CD4-positive, alpha-beta memory T cell (primary cell): ENCODE data around the gene KLF13. TPM values are rescaled to one million over a fixed set of nuclear protein-coding genes. Genes with fewer than 3 reads are reported as not detected.

Experiments used
- CTCF ChIA-PET: fragments of 350-600 bp; sonication (Branson Sonifier 250); formaldehyde crosslinking; loops from one replicate; lab custom pipeline; 2021; ENCODE audit warnings: inconsistent platforms; ENCODE audit not compliant: partially characterized antibody; lab: Charles Lee
- POLR2A ChIA-PET: fragments of 350-600 bp; sonication (Branson Sonifier 250); formaldehyde crosslinking; loops from one replicate; lab custom pipeline; 2021; ENCODE audit not compliant: partially characterized antibody; lab: Charles Lee
- DNase-seq, 5 donors: peaks; one replicate each; pipeline versions ENCODE4 v3.0.0 to v3.0.0-alpha.2; 2020 to 2022; ENCODE audit warnings: mixed read lengths in 1 of 5
- H3K27ac ChIP-seq: one replicate; pipeline ENCODE4 v1.7.0; 2013; ENCODE audit warnings: low read depth, low read length
- H3K27me3 ChIP-seq: 2 replicates; pipeline ENCODE4 v1.7.0; 2013; ENCODE audit warnings: mild to moderate bottlenecking, low read length, moderate library complexity; ENCODE audit not compliant: insufficient read depth
- H3K36me3 ChIP-seq: 2 replicates; pipeline ENCODE4 v1.7.0; 2013; ENCODE audit warnings: mild to moderate bottlenecking, low read length, moderate library complexity; ENCODE audit not compliant: insufficient read depth
- H3K4me1 ChIP-seq: 2 replicates; pipeline ENCODE4 v1.7.0; 2013; ENCODE audit warnings: mild to moderate bottlenecking, low read length, moderate library complexity; ENCODE audit not compliant: insufficient read depth
- H3K4me3 ChIP-seq, 2 donors: one replicate each; pipeline ENCODE4 v1.7.0; 2013; ENCODE audit warnings: low read length in 2 of 2, mild to moderate bottlenecking in 1 of 2
- H3K9me3 ChIP-seq, 2 donors: one replicate each; pipeline ENCODE4 v1.7.0; 2013; ENCODE audit warnings: low read length in 2 of 2, control low read depth in 1 of 2; ENCODE audit not compliant: control insufficient read depth in 1 of 2
- H3K27ac Mint-ChIP-seq, 7 donors: one replicate each; pipeline ENCODE4 v1.8.0; 2020 to 2021; ENCODE audit warnings: mixed read lengths in 7 of 7, mild to moderate bottlenecking in 6 of 7, inconsistent platforms in 3 of 7, moderate library complexity in 3 of 7
- H3K27me3 Mint-ChIP-seq, 2 donors: one replicate each; pipeline ENCODE4 v1.8.0; 2020 to 2021; ENCODE audit warnings: mixed read lengths in 2 of 2
- H3K36me3 Mint-ChIP-seq, 2 donors: one replicate each; pipeline ENCODE4 v1.8.0; 2020 to 2021; ENCODE audit warnings: mixed read lengths in 2 of 2, inconsistent platforms in 1 of 2, mild to moderate bottlenecking in 1 of 2
- H3K4me1 Mint-ChIP-seq, 4 donors: one replicate each; pipeline ENCODE4 v1.8.0; 2020 to 2021; ENCODE audit warnings: mixed read lengths in 4 of 4, mild to moderate bottlenecking in 1 of 4
- H3K4me3 Mint-ChIP-seq, 8 donors: one replicate each; pipeline ENCODE4 v1.8.0; 2020 to 2021; ENCODE audit warnings: mixed read lengths in 8 of 8, mild to moderate bottlenecking in 7 of 8, moderate library complexity in 6 of 8, inconsistent platforms in 3 of 8
- H3K9me3 Mint-ChIP-seq, 8 donors: one replicate each; pipeline ENCODE4 v1.8.0; 2020 to 2021; ENCODE audit warnings: mixed read lengths in 8 of 8, mild to moderate bottlenecking in 5 of 8, inconsistent platforms in 3 of 8, moderate library complexity in 1 of 8
- intact Hi-C: fragments of 100-400 bp; cut with micrococcal nuclease; formaldehyde crosslinking; loops from one replicate; pipeline ENCODE4 v1.15.1; 2023
- polyA plus RNA-seq, 2 donors: library from polyadenylated mRNA; unstranded; fragments of 300-500 nt; fragmentation: Illumina TruSeq; gene quantifications; one replicate each; pipeline ENCODE4 v1.2.3, GENCODE V29; 2021
- total RNA-seq, 2 experiments: library from RNA; stranded (reverse); gene quantifications; one replicate each; pipeline ENCODE4 v1.2.3, GENCODE V29; 2021

The KLF13 gene
- total and polyA plus RNA-seq, 4 experiments from 2014 or later, result 22.0 to 202 (median 139) TPM

GRCh38 chr15:31309893-31310606 lies 16.6 kb upstream of the KLF13 start:
- Histone ChIP-seq H3K4me1 (peaks cover 6% of the 10 kb centered on the region), H3K27me3 (no peaks in the 10 kb centered on the region), H3K9me3 (no peaks in the 10 kb centered on the region), H3K36me3 (no peaks in the 10 kb centered on the region), H3K27ac (no peak overlapping the region), H3K4me3 (no peak overlapping the region)
- intact Hi-C loops, result no loop called here
- no peak for DNase-seq
- CTCF ChIA-PET, result interaction anchor here (1.6 kb wide), 1 partner anchor 14 kb away, joined by 3 read pairs; no protein-coding TSS in a partner anchor
- Mint-ChIP-seq H3K36me3 (no peaks in the 10 kb centered on the region), H3K27me3 (peaks cover 0 to 7% of the 10 kb centered on the region in 2 donors), H3K9me3 (peaks cover 0 to 10% (median 1%) of the 10 kb centered on the region in 8 donors), H3K27ac (peak overlapping the region in 1 of 7 donors; percentile 29), H3K4me3 (no peak overlapping the region), H3K4me1 (peaks cover 9 to 14% (median 11%) of the 10 kb centered on the region in 4 donors)
- POLR2A ChIA-PET, result interaction anchor here (0.6 to 1.6 kb wide), 3 partner anchors 15 to 125 kb away, joined by 3 to 8 read pairs (median 4); no protein-coding TSS in a partner anchor

GRCh38 chr15:31311735-31312619 lies 14.7 kb upstream of the KLF13 start:
- Mint-ChIP-seq H3K9me3 (peaks cover 0 to 10% (median 1%) of the 10 kb centered on the region in 8 donors), H3K4me1 (peaks cover 7 to 18% (median 11%) of the 10 kb centered on the region in 4 donors), H3K27ac (no peak overlapping the region), H3K4me3 (no peak overlapping the region), H3K27me3 (peaks cover 0 to 5% of the 10 kb centered on the region in 2 donors), H3K36me3 (no peaks in the 10 kb centered on the region)
- Histone ChIP-seq H3K4me1 (peaks cover 12% of the 10 kb centered on the region), H3K9me3 (no peaks in the 10 kb centered on the region), H3K4me3 (no peak overlapping the region), H3K27me3 (no peaks in the 10 kb centered on the region), H3K27ac (no peak overlapping the region), H3K36me3 (no peaks in the 10 kb centered on the region)
- CTCF ChIA-PET, result no interaction called here
- no peak for DNase-seq
- POLR2A ChIA-PET, result interaction anchor here (1.2 to 2.5 kb wide), 2 partner anchors 14 to 177 kb away, joined by 3 to 12 read pairs; partner anchors contain the start of gene KLF13
- intact Hi-C loops, result no loop called here

- POLR2A ChIA-PET, result interaction anchor here (0.9 to 2.5 kb wide), 3 partner anchors 10 to 69 kb away, joined by 4 to 12 read pairs (median 5); partner anchors contain the start of gene KLF13
- intact Hi-C loops, result no loop called here
- no peak for DNase-seq
Measured at GRCh38 chr15:31313223-31313622, 13.4 kb upstream of the KLF13 start.

GRCh38 chr15:31314380-31314779 lies 12.3 kb upstream of the KLF13 start:
- Histone ChIP-seq H3K27ac (no peak overlapping the region), H3K9me3 (no peaks in the 10 kb centered on the region), H3K27me3 (no peaks in the 10 kb centered on the region), H3K36me3 (no peaks in the 10 kb centered on the region), H3K4me1 (peaks cover 16% of the 10 kb centered on the region), H3K4me3 (no peak overlapping the region)
- DNase-seq, result no peak
- CTCF ChIA-PET, result interaction anchor here (1.3 to 1.6 kb wide), 2 partner anchors 11 to 19 kb away, joined by 3 to 5 read pairs; no protein-coding TSS in a partner anchor
- Mint-ChIP-seq H3K36me3 (no peaks in the 10 kb centered on the region), H3K27ac (no peak overlapping the region), H3K27me3 (no peaks in the 10 kb centered on the region), H3K4me1 (peaks cover 9 to 25% (median 16%) of the 10 kb centered on the region in 4 donors), H3K4me3 (no peak overlapping the region), H3K9me3 (peaks cover 0 to 10% (median 1%) of the 10 kb centered on the region in 8 donors)
- POLR2A ChIA-PET, result interaction anchor here (0.9 to 4.1 kb wide), 3 partner anchors 11 to 174 kb away, joined by 3 to 22 read pairs (median 5); partner anchors contain the start of gene KLF13
- intact Hi-C loops, result no loop called here

More at GRCh38 chr15:31313223-31313622, 13.4 kb upstream of the KLF13 start:
- H3K4me3 ChIP-seq, result no peak overlapping the region
- peaks cover 16% of the 10 kb centered on the region for H3K4me1 ChIP-seq
- CTCF ChIA-PET, result interaction anchor here (0.6 to 1.6 kb wide), 4 partner anchors 10 to 160 kb away, joined by 3 to 5 read pairs (median 4); no protein-coding TSS in a partner anchor
- Mint-ChIP-seq H3K27me3 (no peaks in the 10 kb centered on the region), H3K27ac (no peak overlapping the region), H3K4me1 (peaks cover 8 to 21% (median 15%) of the 10 kb centered on the region in 4 donors), H3K9me3 (peaks cover 0 to 10% (median 1%) of the 10 kb centered on the region in 8 donors), H3K4me3 (no peak overlapping the region), H3K36me3 (no peaks in the 10 kb centered on the region)
- H3K36me3 ChIP-seq, result no peaks in the 10 kb centered on the region
- no peak overlapping the region for H3K27ac ChIP-seq
- no peaks in the 10 kb centered on the region for H3K9me3 ChIP-seq
- H3K27me3 ChIP-seq, result no peaks in the 10 kb centered on the region

GRCh38 chr15:31316135-31316795 lies 10.4 kb upstream of the KLF13 start:
- no peak for DNase-seq
- H3K4me1 ChIP-seq, result peaks cover 16% of the 10 kb centered on the region
- no peaks in the 10 kb centered on the region for H3K36me3 Mint-ChIP-seq
- no peaks in the 10 kb centered on the region for H3K9me3 ChIP-seq
- intact Hi-C loops, result no loop called here
- no peak overlapping the region for H3K27ac Mint-ChIP-seq
- no peaks in the 10 kb centered on the region for H3K27me3 ChIP-seq
- no peaks in the 10 kb centered on the region for H3K36me3 ChIP-seq
- no peak overlapping the region for H3K27ac ChIP-seq
- no peaks in the 10 kb centered on the region for H3K27me3 Mint-ChIP-seq
- H3K4me1 Mint-ChIP-seq, result peaks cover 9 to 27% (median 18%) of the 10 kb centered on the region in 4 donors
- ChIA-PET POLR2A (interaction anchor here (1.0 to 4.1 kb wide), 4 partner anchors 10 to 101 kb away, joined by 3 to 22 read pairs (median 4); partner anchors contain the start of gene KLF13), CTCF (interaction anchor here (1.2 kb wide), 1 partner anchor 116 kb away, joined by 8 read pairs; no protein-coding TSS in a partner anchor)
- H3K9me3 Mint-ChIP-seq, result peaks cover 0 to 10% (median 1%) of the 10 kb centered on the region in 8 donors
- no peak overlapping the region for H3K4me3 ChIP-seq
- H3K4me3 Mint-ChIP-seq, result no peak overlapping the region

- intact Hi-C loops, result no loop called here
- Mint-ChIP-seq H3K27me3 (no peaks in the 10 kb centered on the region), H3K4me3 (no peak overlapping the region), H3K27ac (peak overlapping the region in 3 of 7 donors; percentile 26 to 70 (median 55)), H3K36me3 (no peaks in the 10 kb centered on the region), H3K9me3 (peaks cover 0 to 10% (median 1%) of the 10 kb centered on the region in 8 donors), H3K4me1 (peaks cover 9 to 27% (median 18%) of the 10 kb centered on the region in 4 donors)
- CTCF ChIA-PET, result interaction anchor here (1.2 kb wide), 1 partner anchor 117 kb away, joined by 8 read pairs; no protein-coding TSS in a partner anchor
- Histone ChIP-seq H3K4me3 (no peak overlapping the region), H3K4me1 (peaks cover 16% of the 10 kb centered on the region), H3K9me3 (no peaks in the 10 kb centered on the region), H3K27ac (no peak overlapping the region), H3K27me3 (no peaks in the 10 kb centered on the region), H3K36me3 (no peaks in the 10 kb centered on the region)
- POLR2A ChIA-PET, result interaction anchor here (0.7 to 4.1 kb wide), 5 partner anchors 9 to 124 kb away, joined by 3 to 22 read pairs (median 4); partner anchors contain the start of gene KLF13
- no peak for DNase-seq
Measured at GRCh38 chr15:31317017-31317416, 9.6 kb upstream of the KLF13 start.
